GM19324 (cell line): ENCODE results near the gene SORL1.

Experiments
- ATAC-seq: cut with Tn5 transposase; IDR thresholded peaks from one replicate; pipeline ENCODE4 v1.9.1; 2021; ENCODE audit warnings: mild to moderate bottlenecking, moderate library complexity; ENCODE audit not compliant: unreplicated experiment, low FRiP score

The SORL1 gene

GRCh38 chr11:121577106-121577848 is 125.2 kb downstream of the SORL1 start:
- ATAC-seq = no peak

- no peak for ATAC-seq
Measured at GRCh38 chr11:121578251-121578976, 126.3 kb downstream of the SORL1 start.

GRCh38 chr11:121580154-121580553 is 128.0 kb downstream of the SORL1 start:
- no peak for ATAC-seq

GRCh38 chr11:121581607-121582006 is 129.5 kb downstream of the SORL1 start:
- no peak for ATAC-seq

- ATAC-seq = no peak
Measured at GRCh38 chr11:121582296-121582695, 130.2 kb downstream of the SORL1 start.

- ATAC-seq = no peak
Measured at GRCh38 chr11:121583825-121584224, 131.7 kb downstream of the SORL1 start.

GRCh38 chr11:121586750-121587149 is 134.6 kb downstream of the SORL1 start:
- no peak for ATAC-seq

- no peak for ATAC-seq
Measured at GRCh38 chr11:121587182-121587581, 135.1 kb downstream of the SORL1 start.

GRCh38 chr11:121588747-121589146 is 136.6 kb downstream of the SORL1 start:
- no peak for ATAC-seq

- peak; percentile 73 for ATAC-seq
Measured at GRCh38 chr11:121589946-121590537, 137.9 kb downstream of the SORL1 start.

- ATAC-seq = no peak
Measured at GRCh38 chr11:121590772-121591404, 138.8 kb downstream of the SORL1 start.

- peak; percentile 33 for ATAC-seq
Measured at GRCh38 chr11:121591405-121592033, 139.4 kb downstream of the SORL1 start.

GRCh38 chr11:121592708-121593107 is 140.6 kb downstream of the SORL1 start:
- ATAC-seq = no peak

- ATAC-seq = no peak
Measured at GRCh38 chr11:121595717-121596161, 143.6 kb downstream of the SORL1 start.

- ATAC-seq = no peak
Measured at GRCh38 chr11:121596195-121597155, 144.4 kb downstream of the SORL1 start.

GRCh38 chr11:121603316-121603715 is 151.2 kb downstream of the SORL1 start:
- ATAC-seq = no peak

GRCh38 chr11:121604152-121604551 is 152.0 kb downstream of the SORL1 start:
- no peak for ATAC-seq

GRCh38 chr11:121606354-121606753 is 154.2 kb downstream of the SORL1 start:
- ATAC-seq = no peak

- no peak for ATAC-seq
Measured at GRCh38 chr11:121607341-121607740, 155.2 kb downstream of the SORL1 start.
